DMS79 treated with DMSO at 0.1 percent for 48 hours (cell line): ENCODE measurements around the gene LRPAP1.

ENCODE experiments used
- DNase-seq: peaks from one replicate; lab custom pipeline; 2025; lab: John Stamatoyannopoulos, UW

Gene LRPAP1

DNA sequence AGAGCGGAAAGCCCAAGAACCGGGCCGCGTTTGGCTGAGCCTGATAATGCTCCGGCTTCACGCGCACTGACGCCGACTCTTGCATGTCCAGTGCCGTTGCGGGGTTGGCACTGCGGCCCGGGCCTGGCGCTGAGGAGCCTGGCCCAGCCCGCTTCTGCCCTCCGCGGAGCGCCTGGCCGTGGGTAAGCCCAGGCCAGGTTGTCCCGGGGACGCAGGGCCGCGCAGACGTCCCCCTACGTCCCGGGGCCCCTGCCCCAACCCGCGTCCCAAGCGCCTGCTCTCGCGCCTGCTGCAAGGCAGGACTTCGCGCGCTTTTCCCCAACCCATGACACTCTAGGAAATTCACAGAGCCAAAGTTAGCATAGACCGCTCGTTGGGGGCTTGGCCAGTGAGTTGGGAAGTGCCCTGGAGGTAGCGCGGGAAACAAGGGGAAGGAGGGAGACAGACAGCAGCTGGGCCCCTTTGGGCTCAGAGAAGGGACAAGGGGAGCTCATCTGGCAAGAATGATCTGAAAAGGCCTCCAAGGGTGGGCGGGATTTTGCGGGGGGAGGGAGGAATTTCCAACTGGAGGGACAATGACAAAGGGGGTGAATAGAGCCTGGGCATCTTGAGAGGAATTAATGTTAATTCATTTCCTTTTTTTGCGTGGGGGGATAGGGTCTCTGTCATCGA, 665 bp upstream of the LRPAP1 start:
- DNase-seq: no peak

DNA sequence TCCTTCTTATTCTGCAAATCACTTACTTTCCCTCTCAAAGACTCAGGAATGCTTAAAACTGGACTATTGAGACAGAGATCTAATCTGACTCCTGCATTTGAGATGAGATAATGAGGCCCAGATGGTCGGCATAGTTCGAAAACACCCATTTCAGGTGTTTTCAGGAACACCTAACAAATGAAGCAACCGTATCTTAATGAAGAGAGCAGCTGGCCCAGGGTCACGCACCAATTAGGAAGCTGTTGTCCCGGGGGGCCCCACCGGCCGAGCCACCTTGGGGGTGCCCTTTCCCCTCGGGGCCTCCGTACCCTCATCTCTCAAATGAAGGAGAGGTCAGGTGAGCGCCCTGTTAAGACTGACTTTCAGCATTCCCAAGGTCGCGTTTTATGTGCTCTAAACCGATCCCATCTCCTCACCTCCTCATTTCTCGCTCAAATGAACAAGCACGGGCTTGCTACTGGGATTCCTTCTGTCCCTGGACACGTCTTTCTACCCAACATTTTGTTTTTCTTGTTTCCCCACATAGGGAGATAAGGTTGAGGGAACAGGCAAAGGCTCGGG, 824 bp downstream of the LRPAP1 start:
- no peak for DNase-seq

DNA sequence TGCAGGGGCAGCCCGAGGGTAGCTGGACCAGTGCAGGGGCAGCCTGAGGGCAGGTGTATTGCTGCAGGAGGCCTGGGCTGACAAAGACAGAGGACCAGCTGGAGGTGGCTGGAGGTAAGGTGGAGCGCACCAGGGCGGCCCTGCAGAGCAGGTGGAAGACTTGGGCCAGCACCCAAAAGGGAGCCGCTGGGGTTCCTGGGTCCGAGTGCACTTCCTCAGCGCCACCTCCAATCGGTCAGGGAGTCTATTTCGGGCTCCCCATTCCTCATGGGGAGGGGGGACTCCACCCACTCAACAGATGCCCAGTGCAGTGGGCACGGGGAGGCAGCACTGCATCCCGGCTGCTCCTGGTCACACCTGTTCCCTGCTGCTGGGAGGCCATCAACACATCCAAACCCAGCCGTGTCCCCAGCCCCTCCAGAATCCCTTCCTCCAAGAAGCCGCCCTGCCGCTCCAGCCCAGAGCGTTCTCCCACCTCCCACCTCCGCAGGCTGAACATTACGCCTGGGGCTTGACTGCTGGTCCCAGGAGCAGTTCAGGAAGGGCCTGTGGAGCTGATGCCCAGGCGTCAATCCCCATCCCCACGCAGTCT, 1.5 kb downstream of the LRPAP1 start:
- DNase-seq: no peak

DNA sequence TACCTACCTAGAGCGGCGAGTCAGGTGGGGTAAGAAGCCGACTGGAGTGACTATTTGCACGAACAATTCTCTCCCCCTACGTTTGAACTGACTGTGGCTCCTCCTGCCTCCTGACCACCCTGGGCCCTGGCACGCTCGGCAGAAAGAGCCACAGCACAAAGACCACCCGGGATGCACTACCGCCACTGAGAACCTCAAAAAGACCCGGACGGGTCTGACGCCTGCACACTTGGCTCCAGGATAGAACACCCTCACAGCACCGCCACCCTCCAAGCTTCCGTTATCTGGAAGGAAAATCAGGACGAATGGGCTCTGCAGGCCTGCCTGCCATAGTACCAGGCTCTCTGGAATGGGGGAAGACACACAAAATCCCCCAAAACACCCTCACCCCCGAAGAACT, 2.2 kb downstream of the LRPAP1 start:
- DNase-seq: no peak

DNA sequence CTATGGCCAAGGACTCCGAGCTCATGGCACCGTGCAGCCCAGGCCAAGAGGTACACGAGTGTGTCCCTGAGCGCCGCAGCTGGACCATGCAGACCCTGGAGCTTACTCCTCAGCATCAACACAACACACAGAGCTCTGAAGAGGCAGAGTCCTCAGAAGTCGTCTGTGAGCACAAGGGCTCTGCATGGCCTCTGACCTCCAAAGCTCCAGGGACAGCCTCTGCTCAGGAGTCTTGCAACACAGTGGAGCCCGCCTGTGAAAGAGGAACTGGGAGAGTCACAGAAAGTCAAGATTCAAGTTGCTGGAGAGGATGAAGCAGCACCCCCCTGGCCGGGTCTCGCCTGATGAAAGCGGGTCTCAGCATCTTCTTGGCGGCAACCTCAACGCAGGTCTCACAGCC, 2.9 kb downstream of the LRPAP1 start:
- DNase-seq: no peak

DNA sequence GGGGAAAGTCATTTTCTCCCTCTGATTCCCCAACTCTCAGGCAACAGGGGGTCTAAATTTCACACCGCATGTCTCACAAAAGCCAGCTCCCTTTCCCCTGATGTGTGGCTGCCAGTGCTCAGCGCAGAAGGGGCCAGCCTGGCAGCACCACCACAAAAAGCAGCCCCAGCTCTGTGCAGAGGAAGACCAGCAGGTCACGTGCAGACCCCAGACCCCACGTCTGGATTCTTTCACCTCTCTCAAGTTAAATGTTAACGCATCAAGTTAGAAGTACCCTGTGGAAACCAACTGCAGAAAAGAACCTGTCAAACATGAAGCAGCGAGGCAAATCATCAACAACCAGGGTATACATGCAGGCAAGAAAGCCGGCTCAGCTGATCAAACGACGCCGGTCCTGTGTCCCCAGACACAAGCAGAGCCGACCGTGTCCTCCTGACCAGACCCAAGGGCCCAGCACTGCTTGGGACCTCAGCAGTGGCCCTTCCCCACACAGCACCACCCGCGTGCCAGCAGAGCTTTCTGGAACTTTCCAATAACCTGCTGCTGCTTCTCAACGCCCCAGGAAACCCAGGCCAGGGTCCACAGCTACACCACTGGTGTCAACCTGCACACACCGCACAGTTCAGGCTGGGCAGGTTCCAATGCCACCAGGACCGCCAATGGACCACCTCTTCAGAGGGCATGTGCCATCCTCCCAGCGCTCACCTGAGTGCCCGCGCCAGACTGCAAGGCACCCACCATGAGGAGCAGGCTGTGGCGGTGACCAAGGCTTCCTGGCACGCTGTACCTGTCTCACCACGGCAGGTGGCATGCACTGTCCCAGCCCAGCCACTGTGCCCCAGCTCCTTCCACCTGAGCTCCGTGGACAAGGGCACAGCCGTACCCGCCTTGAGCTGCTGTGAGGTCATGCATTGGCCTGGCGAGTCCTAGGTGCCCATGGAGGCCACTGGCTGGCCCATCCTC, 4.0 kb downstream of the LRPAP1 start:
- no peak for DNase-seq

DNA sequence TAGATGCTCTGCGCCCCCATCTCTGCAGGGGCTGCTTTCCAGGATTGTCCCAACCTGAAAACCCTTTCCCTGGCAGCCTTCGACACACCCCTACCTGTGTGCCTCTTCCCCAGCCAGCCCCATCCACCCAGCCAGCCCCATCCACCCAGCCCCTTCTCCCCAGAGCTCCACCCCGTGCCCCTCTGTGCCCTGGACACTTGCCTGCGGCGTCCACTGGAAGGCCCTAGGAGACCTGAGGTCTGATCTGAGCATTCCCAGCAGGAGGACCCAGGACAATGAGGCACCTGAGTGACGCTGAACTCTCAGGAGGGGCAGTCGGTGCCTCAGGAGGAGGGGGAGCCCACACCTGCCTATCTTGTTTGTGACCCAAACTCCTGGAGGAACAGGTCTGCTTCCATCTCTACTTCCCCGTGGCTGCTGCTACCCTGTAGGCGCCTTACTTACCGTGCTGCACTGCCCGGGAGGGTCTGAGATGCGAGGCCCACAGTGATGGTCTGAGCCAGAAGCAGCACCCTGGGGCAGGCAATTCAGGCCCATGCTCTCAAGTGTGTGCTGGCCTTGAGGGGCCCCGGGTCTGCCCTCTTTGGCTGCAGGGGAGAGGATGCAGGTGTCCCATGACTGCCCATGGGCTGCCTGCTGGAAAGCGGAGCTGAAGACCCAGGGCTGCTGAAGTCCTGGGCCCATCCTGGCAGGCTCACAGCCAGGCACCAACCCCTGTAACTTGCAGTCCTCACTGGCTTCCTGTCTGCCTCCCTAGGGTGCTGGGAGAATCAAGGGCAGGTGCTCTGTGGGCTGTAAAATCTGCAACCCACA, 4.9 kb downstream of the LRPAP1 start:
- no peak for DNase-seq

DNA sequence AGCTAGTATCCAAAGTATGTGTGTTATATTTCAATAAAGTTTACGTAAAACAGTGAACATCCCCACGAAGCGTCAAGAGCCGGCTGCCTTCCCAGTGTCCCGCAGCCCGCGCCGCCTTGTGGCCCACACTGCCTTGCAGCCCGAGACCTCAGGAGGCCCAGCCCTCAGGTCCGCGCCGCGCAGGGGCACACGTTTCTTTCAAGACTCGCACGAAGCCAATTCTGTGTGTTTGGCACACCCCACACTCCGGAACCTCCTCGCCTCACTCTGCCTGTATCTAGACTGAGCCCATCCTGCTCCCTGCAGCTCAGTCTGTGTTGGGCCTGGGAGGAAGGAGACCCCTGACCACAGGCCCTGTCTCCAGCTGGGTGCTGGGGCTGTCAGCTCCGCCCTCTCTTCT, 5.8 kb downstream of the LRPAP1 start:
- no peak for DNase-seq

DNA sequence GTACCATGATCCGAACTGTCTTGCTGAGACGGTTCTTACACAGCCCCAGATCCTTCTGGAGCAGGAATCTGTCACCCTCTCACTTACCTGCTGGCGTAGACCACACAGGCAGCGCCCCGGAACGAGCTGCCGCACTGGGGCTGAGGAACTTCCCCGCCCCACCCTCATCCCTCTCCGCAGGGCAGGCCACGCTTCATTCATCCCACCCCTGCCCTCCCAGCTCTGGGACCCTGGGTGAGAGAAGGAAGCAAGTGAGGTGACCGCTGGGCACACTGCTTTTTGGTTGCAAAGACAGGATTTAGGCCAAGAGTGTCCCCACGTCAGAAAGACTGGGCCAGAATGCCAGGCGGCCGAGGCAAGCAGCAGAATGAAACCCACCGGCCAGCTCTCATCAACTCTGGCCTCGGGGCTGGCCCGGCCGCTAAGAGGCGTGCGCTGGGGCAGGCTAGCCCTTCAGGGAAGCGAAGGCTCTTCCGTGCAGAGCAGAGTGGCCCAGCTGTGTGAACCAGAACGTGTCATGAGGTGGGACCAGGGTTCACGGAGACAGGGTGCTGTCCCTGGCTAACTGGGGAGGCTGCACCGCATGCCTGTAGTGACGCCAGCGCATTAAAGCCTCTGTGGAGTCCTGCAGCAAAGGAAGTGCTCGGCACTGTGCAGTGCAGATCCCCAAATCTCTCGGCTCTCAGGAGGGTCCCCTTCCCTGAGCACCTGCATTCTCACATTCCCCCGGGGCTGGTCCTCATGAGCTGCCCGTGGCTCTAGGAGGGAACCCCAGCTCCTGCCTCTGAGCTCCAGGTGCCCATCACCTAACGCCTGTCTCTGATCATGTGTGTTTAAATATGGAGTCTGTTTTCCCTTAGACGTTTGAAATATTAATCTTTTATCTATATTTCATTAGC, 6.4 kb downstream of the LRPAP1 start:
- DNase-seq: no peak

DNA sequence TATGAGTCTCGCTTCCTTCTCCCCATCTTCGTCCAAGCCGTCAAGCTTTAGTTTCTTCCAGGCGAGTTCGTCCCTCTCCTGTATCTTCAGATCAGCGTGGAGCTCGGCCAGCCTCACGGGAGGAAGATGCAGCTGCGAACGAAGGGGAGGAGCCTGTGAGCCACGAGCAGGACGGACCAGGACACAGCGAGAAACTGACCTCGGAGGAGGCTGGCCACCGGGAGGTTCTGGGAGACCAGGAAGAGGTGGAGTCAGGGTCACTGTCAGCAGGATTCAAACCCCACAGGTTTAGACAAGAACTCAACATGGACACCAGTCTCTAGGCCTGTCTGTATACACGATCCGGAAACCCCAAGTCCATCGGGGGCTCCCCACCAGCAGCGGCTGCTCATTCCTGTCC, 7.3 kb downstream of the LRPAP1 start:
- DNase-seq: no peak

DNA sequence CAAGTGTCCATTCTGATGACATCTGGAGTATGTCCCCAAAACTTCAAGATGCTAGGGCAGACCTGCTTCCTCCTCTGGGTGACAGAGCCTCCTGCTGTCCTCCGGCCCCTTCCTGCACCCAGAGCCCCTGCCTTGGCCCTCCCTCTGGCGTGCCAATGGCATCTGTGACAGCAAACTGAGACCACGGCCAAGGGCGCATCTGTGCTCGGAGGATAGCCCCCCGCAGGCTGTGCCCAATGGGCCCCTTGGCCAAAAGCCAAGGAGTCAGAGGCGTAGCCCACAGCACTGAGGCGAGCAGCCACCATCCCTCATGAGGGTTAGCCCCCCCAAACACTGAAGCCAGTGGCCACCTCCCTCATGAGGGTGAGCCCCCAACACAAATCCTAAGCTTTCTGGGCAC, 7.9 kb downstream of the LRPAP1 start:
- DNase-seq: no peak

DNA sequence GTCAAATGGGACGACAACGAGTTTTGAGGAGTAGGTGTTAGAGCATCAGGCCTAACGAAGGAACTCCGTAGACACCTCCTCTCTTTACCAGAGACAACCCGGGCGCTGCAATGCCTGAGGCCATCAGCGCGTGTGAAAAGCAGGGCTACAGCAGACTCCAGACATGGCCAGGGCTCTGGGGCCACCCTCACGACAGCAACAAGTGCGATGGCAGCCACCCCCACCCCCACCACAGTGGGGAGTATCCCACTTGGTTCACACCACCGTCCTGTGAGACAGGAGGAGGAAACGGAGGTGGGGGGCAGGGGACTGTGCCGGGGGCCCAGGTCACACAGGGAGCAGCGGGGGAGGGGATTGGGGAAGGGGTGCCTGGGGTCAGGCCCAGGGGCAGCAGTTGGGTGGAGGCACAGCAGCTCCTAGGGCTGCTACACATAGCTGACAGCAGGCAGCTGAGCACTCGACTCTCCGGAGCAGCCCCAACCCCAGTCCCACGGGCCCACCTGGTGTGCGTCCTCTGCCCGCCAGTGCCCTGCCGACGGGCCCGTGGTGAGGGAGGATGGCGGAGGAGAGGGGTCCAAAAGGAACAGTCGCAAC, 8.5 kb downstream of the LRPAP1 start:
- no peak for DNase-seq

DNA sequence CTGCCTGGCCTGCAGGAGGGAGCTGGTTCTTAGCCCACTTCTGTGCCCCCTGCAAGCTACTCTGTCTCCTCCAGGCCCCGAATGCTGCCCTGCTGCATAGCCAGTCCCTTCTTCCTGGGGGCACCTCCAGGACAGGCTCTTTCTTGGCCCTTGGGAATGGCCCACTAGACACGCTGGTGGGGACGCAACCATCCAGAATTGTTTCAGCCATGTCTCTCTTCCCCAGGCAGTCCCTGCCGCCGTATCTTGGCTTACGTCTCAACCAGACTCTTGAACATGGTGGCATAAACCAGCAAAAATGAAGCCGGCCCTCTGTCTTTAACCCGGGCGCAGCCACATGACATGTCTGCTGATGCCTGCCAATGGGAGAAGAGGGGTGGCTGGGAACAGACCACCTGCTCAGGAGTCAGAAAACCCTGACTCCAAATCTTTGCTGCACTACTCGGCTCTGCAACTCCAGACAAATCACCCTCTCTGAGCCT, 9.0 kb downstream of the LRPAP1 start:
- DNase-seq: no peak

DNA sequence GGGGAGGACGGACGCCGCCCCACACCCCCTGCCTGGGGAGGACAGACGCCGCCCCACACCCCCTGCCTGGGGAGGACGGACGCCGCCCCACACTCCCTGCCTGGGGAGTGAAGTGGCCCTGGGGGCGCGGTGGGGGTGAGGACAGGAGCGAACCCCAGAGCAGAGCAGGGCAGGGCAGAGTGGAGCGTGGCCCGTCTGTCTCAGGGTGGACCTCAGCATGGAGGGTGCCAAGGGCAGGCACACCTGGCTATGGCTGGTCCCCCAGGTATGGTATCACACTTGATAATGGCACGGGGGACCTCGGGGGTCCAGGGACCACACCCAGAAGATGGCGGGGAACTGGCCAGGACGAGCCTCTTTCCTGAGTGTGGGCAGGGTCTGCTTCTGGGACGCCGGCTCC, 9.6 kb downstream of the LRPAP1 start:
- DNase-seq: no peak

DNA sequence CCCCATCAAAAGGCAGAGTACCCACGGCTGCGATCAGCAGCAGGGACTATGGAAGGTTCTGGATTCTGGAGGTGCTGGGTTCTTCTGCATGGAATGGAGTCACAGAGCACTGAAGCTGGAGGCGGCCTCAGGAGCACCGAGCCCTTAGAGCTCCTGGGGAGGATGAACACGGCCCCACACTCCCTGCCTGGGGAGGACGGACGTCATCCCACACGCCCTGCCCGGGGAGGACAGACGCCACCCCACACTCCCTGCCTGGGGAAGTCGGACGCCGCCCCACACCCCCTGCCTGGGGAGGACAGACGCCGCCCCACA, 9.9 kb downstream of the LRPAP1 start:
- DNase-seq: no peak

DNA sequence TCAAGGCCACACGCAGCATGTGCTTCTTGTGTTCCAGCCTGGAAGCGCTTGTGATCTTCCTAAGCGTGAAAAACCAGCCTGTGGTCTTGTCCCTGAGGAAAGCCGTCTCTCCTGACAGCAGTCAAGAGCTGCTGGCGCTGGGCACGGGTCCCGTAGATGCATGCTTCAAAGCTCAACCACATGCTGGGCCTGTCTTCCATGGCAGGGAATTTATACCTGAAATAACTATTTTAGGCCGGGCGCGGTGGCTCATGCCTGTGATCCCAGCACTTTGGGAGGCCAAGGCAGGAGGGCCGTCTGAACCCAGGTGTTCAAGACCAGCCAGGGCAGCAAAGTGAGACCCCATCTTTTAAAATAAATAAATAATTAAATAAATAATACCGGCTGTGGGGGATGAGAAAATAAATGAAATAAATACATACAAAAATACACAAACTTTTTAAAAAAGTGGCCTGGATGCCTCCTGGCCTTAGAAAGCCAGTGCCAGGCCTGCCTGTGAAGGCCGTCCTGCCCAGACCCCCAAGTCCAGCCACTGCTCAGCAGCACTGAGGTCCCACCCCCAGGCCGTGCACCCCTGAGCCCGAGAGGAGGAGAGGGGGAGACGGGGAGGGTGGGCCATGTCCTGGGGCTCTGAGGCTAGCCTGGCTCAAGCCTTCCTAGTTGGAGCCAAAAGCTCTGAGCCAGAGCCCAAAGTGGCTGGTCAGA, 10.4 kb downstream of the LRPAP1 start:
- no peak for DNase-seq

DNA sequence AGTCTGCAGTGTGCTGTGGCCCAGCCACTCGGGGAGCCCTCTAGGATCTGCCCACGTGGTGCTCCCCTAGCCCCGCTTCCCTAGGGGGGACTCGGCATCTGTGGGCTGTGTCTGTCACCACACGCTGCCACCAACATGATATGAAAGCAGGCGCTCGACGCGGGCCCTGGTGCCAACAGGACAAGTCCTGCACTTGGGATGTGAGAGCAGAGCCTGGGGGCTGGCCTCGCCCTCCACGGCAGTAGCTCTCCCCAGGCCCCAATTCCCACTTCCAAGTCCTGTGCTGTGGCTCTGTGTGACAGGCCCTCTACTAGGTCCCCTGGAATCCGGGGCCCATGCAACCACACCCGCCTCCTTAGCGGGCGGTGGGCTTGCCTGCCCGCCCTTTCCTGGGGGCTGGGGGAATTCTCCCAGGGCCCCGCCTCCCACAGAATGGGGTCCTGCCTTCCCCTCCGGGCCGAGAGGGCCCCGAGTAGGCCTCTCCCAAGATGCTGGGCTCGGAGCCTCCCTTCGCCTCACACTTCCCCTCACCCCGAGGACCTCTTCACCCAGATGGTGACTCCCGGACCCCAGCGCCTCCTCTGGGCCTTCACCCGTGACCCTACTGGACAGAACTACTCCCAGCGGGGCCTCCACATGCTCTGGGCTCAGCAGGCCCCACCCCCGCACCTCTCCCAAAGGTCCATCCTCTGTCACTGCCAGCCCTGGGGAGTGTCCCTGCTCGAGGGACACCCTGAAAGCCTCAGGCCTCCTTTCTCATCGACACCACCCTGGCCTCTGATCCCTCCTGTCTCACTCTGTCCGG, 11.2 kb downstream of the LRPAP1 start:
- no peak for DNase-seq

DNA sequence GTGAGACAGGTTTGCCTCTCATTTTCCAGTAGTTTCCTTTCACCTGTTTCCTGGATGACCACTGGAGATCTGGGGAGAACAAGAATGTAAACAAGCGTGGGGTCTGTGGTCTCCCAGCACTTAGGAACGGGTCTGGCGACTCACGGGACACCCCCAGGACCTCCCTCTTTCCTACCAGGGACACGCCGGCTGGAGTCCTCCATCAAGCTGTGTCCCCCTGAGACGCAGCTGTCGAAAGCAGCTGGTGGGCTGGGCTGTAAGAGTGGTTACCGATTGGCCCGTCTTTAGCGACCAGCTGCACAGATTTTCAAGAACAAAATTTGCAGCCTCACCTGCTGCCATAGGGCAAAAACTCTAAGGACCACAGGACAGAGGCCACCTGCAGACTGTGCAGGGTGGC, 11.9 kb downstream of the LRPAP1 start:
- DNase-seq: no peak
